ENCODE measurements around the gene ATG16L1. TPM values are rescaled to one million over a fixed set of nuclear protein-coding genes. Genes with fewer than 3 reads are reported as not detected.

ATG16L1 gene
- total RNA-seq, 4 donors from 2014 or later, result 24.7 to 40.3 (median 30.2) TPM

DNA sequence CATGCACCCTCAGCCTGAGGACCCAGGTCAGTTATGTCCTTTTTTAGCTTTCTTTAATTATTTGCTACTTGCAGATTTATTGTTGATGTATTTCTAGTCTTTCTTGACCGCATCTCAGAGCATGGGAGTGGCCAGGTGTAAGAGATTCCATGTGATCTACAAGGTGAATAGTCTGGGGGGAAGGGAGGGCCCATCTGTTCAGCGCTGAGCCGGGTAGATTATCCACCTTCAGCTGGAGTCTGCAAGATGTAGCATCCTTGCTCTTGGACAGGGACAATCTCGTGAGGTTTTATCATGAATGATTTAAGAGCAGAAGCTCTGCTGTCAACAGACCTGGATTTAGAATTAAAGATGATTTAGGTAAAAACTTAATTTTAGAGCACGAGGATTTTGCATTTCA, 90.8 kb downstream of the ATG16L1 start:
- Histone ChIP-seq H3K4me1 (no peaks in the 10 kb centered on the region), H3K4me3 (no peak overlapping the region), H3K36me3 (no peaks in the 10 kb centered on the region), H3K27me3 (no peaks in the 10 kb centered on the region), H3K9me3 (no peaks in the 10 kb centered on the region), H3K27ac (replicated peaks in 1 of 4) (no peak overlapping the region)
- no peak for TF ChIP-seq POLR2AphosphoS5 (IDR thresholded peaks at IDR 0.05)
- TF ChIP-seq, protein P1, sequence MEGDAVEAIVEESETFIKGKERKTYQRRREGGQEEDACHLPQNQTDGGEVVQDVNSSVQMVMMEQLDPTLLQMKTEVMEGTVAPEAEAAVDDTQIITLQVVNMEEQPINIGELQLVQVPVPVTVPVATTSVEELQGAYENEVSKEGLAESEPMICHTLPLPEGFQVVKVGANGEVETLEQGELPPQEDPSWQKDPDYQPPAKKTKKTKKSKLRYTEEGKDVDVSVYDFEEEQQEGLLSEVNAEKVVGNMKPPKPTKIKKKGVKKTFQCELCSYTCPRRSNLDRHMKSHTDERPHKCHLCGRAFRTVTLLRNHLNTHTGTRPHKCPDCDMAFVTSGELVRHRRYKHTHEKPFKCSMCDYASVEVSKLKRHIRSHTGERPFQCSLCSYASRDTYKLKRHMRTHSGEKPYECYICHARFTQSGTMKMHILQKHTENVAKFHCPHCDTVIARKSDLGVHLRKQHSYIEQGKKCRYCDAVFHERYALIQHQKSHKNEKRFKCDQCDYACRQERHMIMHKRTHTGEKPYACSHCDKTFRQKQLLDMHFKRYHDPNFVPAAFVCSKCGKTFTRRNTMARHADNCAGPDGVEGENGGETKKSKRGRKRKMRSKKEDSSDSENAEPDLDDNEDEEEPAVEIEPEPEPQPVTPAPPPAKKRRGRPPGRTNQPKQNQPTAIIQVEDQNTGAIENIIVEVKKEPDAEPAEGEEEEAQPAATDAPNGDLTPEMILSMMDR (IDR thresholded peaks at IDR 0.05), result no peak
- no peak for DNase-seq (ENCODE audit: extremely low spot score)
- 92% methylated on average over 5 of the region's 5 CpGs for WGBS
- intact Hi-C loops (cut with DNase I), result no loop called here

DNA sequence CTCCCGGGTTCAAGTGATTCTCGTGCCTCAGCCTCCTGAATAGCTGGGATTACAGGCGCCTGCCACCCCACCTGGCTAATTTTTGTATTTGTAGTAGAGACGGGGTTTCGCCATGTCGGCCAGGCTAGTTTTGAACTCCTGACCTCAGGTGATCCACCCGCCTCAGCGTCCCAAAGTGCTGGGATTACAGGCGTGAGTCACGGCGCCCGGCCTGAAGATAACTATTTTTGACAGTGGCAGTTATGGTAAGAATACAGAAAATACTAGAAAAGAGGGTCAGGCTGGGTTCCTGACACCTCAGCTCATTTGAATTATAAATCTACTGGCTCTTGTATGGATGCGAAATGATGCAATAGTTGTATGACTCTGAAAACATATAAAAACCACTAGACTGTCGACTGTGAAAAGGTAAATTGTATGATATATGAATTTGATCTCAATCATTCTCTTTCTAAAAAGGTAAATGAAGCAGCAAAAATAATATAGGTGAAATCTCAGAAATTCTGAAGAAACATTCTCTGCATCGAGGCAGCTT, 91.8 kb downstream of the ATG16L1 start:
- WGBS, result 92% methylated on average over 15 of the region's 15 CpGs
- H3K4me1 ChIP-seq, result no peaks in the 10 kb centered on the region
- DNase-seq (ENCODE audit: extremely low spot score), result no peak
- no peaks in the 10 kb centered on the region for H3K36me3 ChIP-seq
- H3K27ac ChIP-seq (replicated peaks in 1 of 4), result no peak overlapping the region
- intact Hi-C loops (cut with DNase I), result no loop called here
- no peaks in the 10 kb centered on the region for H3K27me3 ChIP-seq
- no peak overlapping the region for H3K4me3 ChIP-seq
- TF ChIP-seq, protein P1 (IDR thresholded peaks at IDR 0.05), result no peak
- TF ChIP-seq POLR2A (IDR thresholded peaks at IDR 0.05; ENCODE audit: low read depth) (no peak), EP300 (IDR thresholded peaks at IDR 0.05) (no peak), POLR2AphosphoS5 (IDR thresholded peaks at IDR 0.05) (no peak)
- H3K9me3 ChIP-seq, result no peaks in the 10 kb centered on the region

Small RNA genes within 50 kb of the gene (small RNA-seq; reads per million reads assigned to genes)
- gene RN7SL32P, result 0 reads per million in 3 donors
- 254 to 311 (median 299) reads per million in 3 donors for gene SCARNA5
- 23.7 to 34.6 (median 31.1) reads per million in 3 donors for gene SCARNA6

Other genes starting within 250 kb of the ATG16L1 start
- under 1 TPM in 3 of 4 donors, not detected in 1; 0.33 to 0.98 (median 0.52) TPM for gene NGEF, start 238.4 kb upstream of the ATG16L1 start, total RNA-seq
- not detected for gene NEU2, start 219.0 kb upstream of the ATG16L1 start, total RNA-seq
- 10 to 100 TPM in 3 of 4 donors, 1 to 10 TPM in 1; 8.0 to 12.5 (median 11.9) TPM for gene INPP5D, start 191.3 kb upstream of the ATG16L1 start, total RNA-seq
- gene SAG, start 56.1 kb downstream of the ATG16L1 start, total RNA-seq, result not detected
- gene DGKD, start 102.8 kb downstream of the ATG16L1 start, total RNA-seq, result 10 to 100 TPM; 11.6 to 16.1 (median 13.3) TPM

Data from esophagus muscularis mucosa (tissue), 4 donors.